OCI-LY7 (cell line): Measurements from ENCODE around the gene DDN. TPM values are rescaled to one million over a fixed set of nuclear protein-coding genes. Genes with fewer than 3 reads are reported as not detected.

ENCODE experiments used
- BruUV-seq: library from RNA; stranded (reverse); fragments of 400-500 nt; replicated peaks from 2 replicates; lab custom pipeline; 2021; lab: Mats Ljungman, UMichigan
- CTCF ChIA-PET: fragments of 300-600 bp; sonication (Branson Sonifier 250); formaldehyde crosslinking; loops from one replicate; lab custom pipeline; 2022; ENCODE audit warnings: antibody characterized with exemption; ENCODE audit not compliant: unreplicated experiment; lab: Charles Lee
- POLR2A ChIA-PET: fragments of 300-600 bp; sonication (Branson Sonifier 250); formaldehyde crosslinking; loops from one replicate; lab custom pipeline; 2022; ENCODE audit warnings: antibody characterized with exemption; lab: Charles Lee
- DNase-seq: peaks from one replicate; pipeline ENCODE4 v3.0.0-alpha.2; 2015; ENCODE audit warnings: low spot score
- H2AFZ ChIP-seq: fragments of 200-600 bp; sonication (generic), shearing (Covaris generic); 2 replicates; pipeline ENCODE4 v1.6.1; 2014; ENCODE audit warnings: mild to moderate bottlenecking, antibody characterized with exemption, low read length, moderate library complexity
- H3K27ac ChIP-seq: fragments of 200-600 bp; sonication (generic); 2 replicates; pipeline ENCODE4 v1.5.1; 2014; ENCODE audit warnings: mixed run types, low read depth, mild to moderate bottlenecking, moderate library complexity, low read length, inconsistent platforms; ENCODE audit not compliant: poor library complexity, severe bottlenecking
- H3K36me3 ChIP-seq: fragments of 200-600 bp; sonication (generic); 2 replicates; pipeline ENCODE4 v1.6.1; 2014; ENCODE audit warnings: mild to moderate bottlenecking, antibody characterized with exemption, low read length, moderate library complexity, mixed read lengths; ENCODE audit not compliant: insufficient read depth
- H3K4me1 ChIP-seq: fragments of 200-600 bp; sonication (generic); 2 replicates; pipeline ENCODE4 v1.5.1; 2014; ENCODE audit warnings: mild to moderate bottlenecking, low read length; ENCODE audit not compliant: insufficient read depth, poor library complexity, severe bottlenecking
- H3K4me2 ChIP-seq: fragments of 200-600 bp; sonication (generic); 2 replicates; pipeline ENCODE4 v1.6.1; 2014; ENCODE audit warnings: mild to moderate bottlenecking, low read length
- H3K4me3 ChIP-seq: fragments of 200-600 bp; sonication (generic); 2 replicates; pipeline ENCODE4 v1.5.1; 2014; ENCODE audit warnings: mild to moderate bottlenecking, low read depth, low read length; ENCODE audit not compliant: poor library complexity, severe bottlenecking
- H3K79me2 ChIP-seq: fragments of 200-600 bp; sonication (generic); 2 replicates; pipeline ENCODE4 v1.6.1; 2016; ENCODE audit warnings: low read depth, mild to moderate bottlenecking, low read length, moderate library complexity, mixed read lengths; ENCODE audit not compliant: insufficient read depth
- H3K9me2 ChIP-seq: fragments of 200-600 bp; sonication (generic); 2 replicates; pipeline ENCODE4 v1.6.1; 2016; ENCODE audit warnings: mild to moderate bottlenecking, low read length, mixed read lengths; ENCODE audit not compliant: insufficient read depth
- H3K9me3 ChIP-seq: fragments of 200-600 bp; sonication (generic); 2 replicates; pipeline ENCODE4 v1.6.1; 2014; ENCODE audit warnings: mild to moderate bottlenecking, mixed run types, low read length, mixed read lengths
- H4K20me1 ChIP-seq: fragments of 200-600 bp; sonication (generic); 2 replicates; pipeline ENCODE4 v1.6.1; 2014; ENCODE audit warnings: mild to moderate bottlenecking, antibody characterized with exemption, low read length, moderate library complexity, mixed read lengths; ENCODE audit not compliant: insufficient read depth
- EZH2phosphoT487 ChIP-seq: fragments of 200-600 bp; sonication (generic); IDR thresholded peaks from 2 replicates; pipeline ENCODE4 v1.6.1; 2018; ENCODE audit warnings: low read depth, borderline replicate concordance, mild to moderate bottlenecking, mixed run types, antibody characterized with exemption, low read length, moderate library complexity, mixed read lengths
- intact Hi-C: fragments of 100-400 bp; cut with micrococcal nuclease; formaldehyde crosslinking; loops from one replicate; pipeline ENCODE4 v1.10.0; 2022; ENCODE audit not compliant: unreplicated experiment
- total RNA-seq, 2 experiments: library from RNA; depleted of rRNA in 1 of 2; stranded (reverse); fragments of >200 nt in 1 of 2; shearing (Covaris generic) in 1 of 2; gene quantifications; 2 replicates each; pipeline ENCODE4 v1.2.3, GENCODE V29; 2014 to 2022
- TF ChIP-seq, protein P1 (sequence below): fragments of 200-600 bp; sonication (generic); conservative IDR thresholded peaks from 2 replicates; pipeline ENCODE4 v1.5.1; 2014; ENCODE audit warnings: mild to moderate bottlenecking, antibody characterized with exemption, low read length, moderate library complexity, mixed read lengths

DDN gene
- total RNA-seq, 2 experiments from 2014 or later = 0.13 TPM; not detected in 1

DNA sequence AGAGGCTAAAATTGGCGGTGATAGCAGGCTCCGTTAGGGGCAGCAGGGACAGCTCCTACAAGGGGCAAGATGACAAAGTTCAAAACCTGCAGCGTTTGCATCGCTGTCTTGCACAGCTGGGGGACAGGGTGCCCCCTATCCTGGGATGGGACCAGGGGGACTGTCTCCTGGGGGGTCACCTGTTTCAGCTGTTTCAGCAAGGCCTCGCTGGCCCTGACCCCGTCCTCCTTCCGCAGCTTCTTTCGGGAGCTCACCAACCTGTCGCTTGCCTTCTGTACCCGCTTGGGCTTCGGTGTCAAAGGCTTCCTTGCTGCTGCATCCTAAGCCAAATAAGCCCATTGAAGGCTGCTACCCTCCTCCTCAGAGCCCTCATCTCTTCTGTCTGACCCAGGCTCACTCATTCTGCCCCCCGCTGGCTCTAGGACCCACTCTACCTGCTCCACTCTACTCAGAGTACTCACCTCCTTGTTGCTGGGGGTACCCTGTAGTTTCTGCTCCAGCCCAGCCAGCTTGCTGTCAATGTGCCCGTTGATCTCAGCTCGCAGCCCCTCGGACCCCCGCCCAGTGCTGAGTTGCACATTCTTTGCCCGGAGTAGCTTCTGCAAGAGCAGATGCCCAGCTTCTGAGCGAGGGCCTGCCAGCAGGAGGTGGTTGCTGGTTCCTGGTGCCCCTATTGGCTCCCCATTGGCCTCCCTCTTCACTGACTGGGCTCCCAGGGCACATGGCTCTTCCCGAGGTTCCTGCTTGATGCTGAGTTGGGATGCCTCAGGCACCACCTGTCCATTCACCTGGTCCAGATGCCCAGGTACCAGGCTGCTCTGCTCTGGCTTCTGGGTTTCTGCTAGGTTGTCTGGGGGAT is 31.8 kb upstream of the DDN start:
- ChIA-PET POLR2A (interaction anchor here (1.5 kb wide), 1 partner anchor 11 kb away, joined by 5 read pairs; no protein-coding TSS in a partner anchor), CTCF (interaction anchor here (0.9 kb wide), 1 partner anchor 11 kb away, joined by 3 read pairs; no protein-coding TSS in a partner anchor)
- Histone ChIP-seq H3K4me2 (no peak overlapping the region), H3K9me2 (no peaks in the 10 kb centered on the region), H2AFZ (no peak overlapping the region), H3K27ac (no peak overlapping the region), H3K4me3 (no peak overlapping the region), H3K4me1 (no peaks in the 10 kb centered on the region), H3K36me3 (peaks cover 99% of the 10 kb centered on the region), H3K79me2 (no peaks in the 10 kb centered on the region), H3K9me3 (no peaks in the 10 kb centered on the region), H4K20me1 (no peaks in the 10 kb centered on the region)
- intact Hi-C loops = no loop called here
- TF ChIP-seq, protein P1, sequence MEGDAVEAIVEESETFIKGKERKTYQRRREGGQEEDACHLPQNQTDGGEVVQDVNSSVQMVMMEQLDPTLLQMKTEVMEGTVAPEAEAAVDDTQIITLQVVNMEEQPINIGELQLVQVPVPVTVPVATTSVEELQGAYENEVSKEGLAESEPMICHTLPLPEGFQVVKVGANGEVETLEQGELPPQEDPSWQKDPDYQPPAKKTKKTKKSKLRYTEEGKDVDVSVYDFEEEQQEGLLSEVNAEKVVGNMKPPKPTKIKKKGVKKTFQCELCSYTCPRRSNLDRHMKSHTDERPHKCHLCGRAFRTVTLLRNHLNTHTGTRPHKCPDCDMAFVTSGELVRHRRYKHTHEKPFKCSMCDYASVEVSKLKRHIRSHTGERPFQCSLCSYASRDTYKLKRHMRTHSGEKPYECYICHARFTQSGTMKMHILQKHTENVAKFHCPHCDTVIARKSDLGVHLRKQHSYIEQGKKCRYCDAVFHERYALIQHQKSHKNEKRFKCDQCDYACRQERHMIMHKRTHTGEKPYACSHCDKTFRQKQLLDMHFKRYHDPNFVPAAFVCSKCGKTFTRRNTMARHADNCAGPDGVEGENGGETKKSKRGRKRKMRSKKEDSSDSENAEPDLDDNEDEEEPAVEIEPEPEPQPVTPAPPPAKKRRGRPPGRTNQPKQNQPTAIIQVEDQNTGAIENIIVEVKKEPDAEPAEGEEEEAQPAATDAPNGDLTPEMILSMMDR = no peak
- TF ChIP-seq EZH2phosphoT487 = no peak
- BruUV-seq = no TSS peak
- no peak for DNase-seq

DNA sequence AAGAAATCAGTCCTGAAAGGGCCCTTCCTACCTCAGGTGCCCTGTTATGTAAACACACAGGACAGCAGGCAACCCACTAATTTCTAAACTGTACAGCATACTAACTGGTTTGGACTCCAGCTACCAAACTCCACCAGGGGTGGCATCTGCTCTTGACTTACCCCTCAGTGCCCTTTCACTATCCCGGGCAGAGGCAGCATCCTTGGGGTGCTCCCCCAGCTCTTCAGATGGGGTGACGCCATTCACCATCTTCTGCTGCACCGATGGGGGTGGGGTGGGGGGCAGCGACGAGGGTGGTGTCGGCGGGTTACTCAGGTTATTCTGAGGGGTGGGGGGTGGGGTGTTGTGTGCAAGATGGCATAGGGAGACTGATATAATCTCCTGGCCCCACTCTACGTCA is 30.9 kb upstream of the DDN start:
- no peak overlapping the region for H3K27ac ChIP-seq
- H3K79me2 ChIP-seq = no peaks in the 10 kb centered on the region
- H3K4me1 ChIP-seq = no peaks in the 10 kb centered on the region
- ChIA-PET POLR2A (interaction anchor here (0.7 to 1.5 kb wide), 2 partner anchors 11 to 12 kb away, joined by 5 read pairs; partner anchors contain the start of gene PRKAG1), CTCF (no interaction called here)
- no peak overlapping the region for H3K4me3 ChIP-seq
- H3K9me3 ChIP-seq = no peaks in the 10 kb centered on the region
- H2AFZ ChIP-seq = no peak overlapping the region
- TF ChIP-seq, protein P1 = no peak
- TF ChIP-seq EZH2phosphoT487 = no peak
- intact Hi-C loops = no loop called here
- no peaks in the 10 kb centered on the region for H4K20me1 ChIP-seq
- H3K9me2 ChIP-seq = no peaks in the 10 kb centered on the region
- no peak for DNase-seq
- peaks cover 100% of the 10 kb centered on the region for H3K36me3 ChIP-seq
- BruUV-seq = no TSS peak
- H3K4me2 ChIP-seq = no peak overlapping the region
